Adipose tissue (tissue), 3 donors: ENCODE results near the gene BAX. TPM values are rescaled to one million over a fixed set of nuclear protein-coding genes. Genes with fewer than 3 reads are reported as not detected.

Experiments used
- H3K27ac ChIP-seq: one replicate; pipeline ENCODE4 v1.5.1; 2013; ENCODE audit warnings: low read depth, low read length
- WGBS, 3 donors: extraction: QIAGEN DNeasy Blood & Tissue Kit; methylation state at CpG; one replicate each; pipeline ENCODE4 v1.1.7; 2013; 5-methylcytosine and 5-hydroxymethylcytosine counted together
- polyA plus RNA-seq, 3 donors: library from polyadenylated mRNA; stranded (reverse); fragments of 200-250 nt; gene quantifications; one replicate each; pipeline ENCODE4 v1.2.3, GENCODE V29; 2013
- donor health status: healthy with polysubstance abuse.
- donor health status: Bipolar disorder and iron deficiency.
- donor health status: healthy.

The BAX gene
- polyA plus RNA-seq, 3 donors, result 24.4 to 71.2 (median 39.9) TPM

- WGBS, 3 donors, result 0 to 1% (median 0%) methylated on average over 56 of the region's 56 CpGs
- H3K27ac ChIP-seq, result peak within 1 kb of the TSS; percentile 59
These were observed 38.7 kb downstream of the BAX start, which contains the start of the genes GYS1 and RUVBL2 for GRCh38 chr19:48993175-48994034. Gene GYS1, minus strand, starts transcription at chr19:48993309. Its CDS starts 197 bp downstream, at chr19:48993112. Gene RUVBL2, plus strand, starts transcription at chr19:48993887. Its CDS starts 25 bp downstream, at chr19:48993912.

GRCh38 chr19:48994035-48994386, 39.3 kb downstream of the BAX start:
- H3K27ac ChIP-seq, result no peak overlapping the region
- 1% methylated on average over 13 of the region's 13 CpGs for WGBS, 3 donors

GRCh38 chr19:48997972-48998371, 43.3 kb downstream of the BAX start:
- no peak overlapping the region for H3K27ac ChIP-seq
- WGBS, 3 donors, result 57 to 84% (median 81%) methylated on average over 5 of the region's 5 CpGs

GRCh38 chr19:48999481-49000325, 45.0 kb downstream of the BAX start:
- H3K27ac ChIP-seq, result no peak overlapping the region
- WGBS, 3 donors, result 54 to 62% (median 55%) methylated on average over 16 of the region's 16 CpGs

- 98 to 99% (median 98%) methylated on average over 15 of the region's 15 CpGs for WGBS, 3 donors
These were observed 49.5 kb downstream of the BAX start for GRCh38 chr19:49004133-49004532.

GRCh38 chr19:49004964-49005614, 50.4 kb downstream of the BAX start:
- H3K27ac ChIP-seq, result no peak overlapping the region
- WGBS, 3 donors, result 89 to 96% (median 94%) methylated on average over 7 of the region's 7 CpGs

More at GRCh38 chr19:49004133-49004532, 49.5 kb downstream of the BAX start:
- no peak overlapping the region for H3K27ac ChIP-seq

- no peak overlapping the region for H3K27ac ChIP-seq
- 94 to 97% (median 97%) methylated on average over 22 of the region's 22 CpGs for WGBS, 3 donors
These were observed 52.2 kb downstream of the BAX start for GRCh38 chr19:49006905-49007304.

GRCh38 chr19:49009828-49010227, 55.2 kb downstream of the BAX start:
- no peak overlapping the region for H3K27ac ChIP-seq
- 93 to 97% (median 97%) methylated on average over 18 of the region's 18 CpGs for WGBS, 3 donors

GRCh38 chr19:49010453-49010852, 55.8 kb downstream of the BAX start:
- H3K27ac ChIP-seq, result no peak overlapping the region
- WGBS, 3 donors, result 91 to 96% (median 91%) methylated on average over 15 to 18 of the region's 18 CpGs

- no peak overlapping the region for H3K27ac ChIP-seq
- 86 to 94% (median 89%) methylated on average over 17 of the region's 17 CpGs for WGBS, 3 donors
These were observed 56.5 kb downstream of the BAX start for GRCh38 chr19:49011194-49011593.

Other genes starting within 250 kb of the BAX start
- gene MAMSTR, start 235.2 kb upstream of the BAX start, polyA plus RNA-seq, result 1 to 10 TPM in 2 of 3 donors, under 1 TPM in 1; 0.86 to 2.2 (median 1.3) TPM
- gene RASIP1, start 214.3 kb upstream of the BAX start, polyA plus RNA-seq, result 10 to 100 TPM in 2 of 3 donors, 1 to 10 TPM in 1; 8.9 to 58.3 (median 34.8) TPM
- gene IZUMO1, start 208.0 kb upstream of the BAX start, polyA plus RNA-seq, result 1 to 10 TPM in 1 of 3 donors, under 1 TPM in 2; 0.66 to 1.6 (median 0.68) TPM
- gene FUT1, start 202.2 kb upstream of the BAX start, polyA plus RNA-seq, result 1 to 10 TPM; 2.7 to 4.8 (median 3.5) TPM
- not detected for gene FGF21, start 199.4 kb upstream of the BAX start, polyA plus RNA-seq
- 10 to 100 TPM; 44.9 to 58.9 (median 47.6) TPM for gene BCAT2, start 143.8 kb upstream of the BAX start, polyA plus RNA-seq
- 10 to 100 TPM in 1 of 3 donors, 1 to 10 TPM in 2; 1.9 to 10.7 (median 4.6) TPM for gene HSD17B14, start 118.4 kb upstream of the BAX start, polyA plus RNA-seq
- 100 to 1,000 TPM in 1 of 3 donors, 10 to 100 TPM in 1, 1 to 10 TPM in 1; 7.3 to 127 (median 20.6) TPM for gene PLEKHA4, start 86.3 kb upstream of the BAX start, polyA plus RNA-seq
- gene PPP1R15A, start 82.5 kb upstream of the BAX start, polyA plus RNA-seq, result 100 to 1,000 TPM in 2 of 3 donors, 10 to 100 TPM in 1; 18.7 to 240 (median 197) TPM
- under 1 TPM in 2 of 3 donors, not detected in 1; 0.08 to 0.09 TPM for gene TULP2, start 56.1 kb upstream of the BAX start, polyA plus RNA-seq
- 100 to 1,000 TPM; 117 to 394 (median 178) TPM for gene NUCB1, start 54.6 kb upstream of the BAX start, polyA plus RNA-seq
- under 1 TPM in 1 of 3 donors, not detected in 2; 0.30 TPM for gene DHDH, start 21.2 kb upstream of the BAX start, polyA plus RNA-seq
- over 10,000 TPM in 1 of 3 donors, 1,000 to 10,000 TPM in 2; 1,172 to 18,296 (median 6,752) TPM for gene FTL, start 10.4 kb downstream of the BAX start, polyA plus RNA-seq
- gene GYS1, start 38.4 kb downstream of the BAX start, polyA plus RNA-seq, result 10 to 100 TPM; 20.1 to 73.8 (median 31.2) TPM
- gene RUVBL2, start 39.0 kb downstream of the BAX start, polyA plus RNA-seq, result 10 to 100 TPM; 44.6 to 65.0 (median 50.0) TPM
- gene LHB, start 62.2 kb downstream of the BAX start, polyA plus RNA-seq, result under 1 TPM in 2 of 3 donors, not detected in 1; 0.36 to 0.62 TPM
- gene CGB3, start 69.5 kb downstream of the BAX start, polyA plus RNA-seq, result not detected
- not detected for gene CGB2, start 77.0 kb downstream of the BAX start, polyA plus RNA-seq
- gene CGB1, start 82.0 kb downstream of the BAX start, polyA plus RNA-seq, result not detected
- gene CGB5, start 89.0 kb downstream of the BAX start, polyA plus RNA-seq, result 1 to 10 TPM in 1 of 3 donors, not detected in 2; 1.1 TPM
- gene CGB8, start 94.2 kb downstream of the BAX start, polyA plus RNA-seq, result not detected
- gene CGB7, start 102.9 kb downstream of the BAX start, polyA plus RNA-seq, result 1 to 10 TPM in 1 of 3 donors, under 1 TPM in 1, not detected in 1; 0.12 to 1.0 TPM
- under 1 TPM in 1 of 3 donors, not detected in 2; 0.09 TPM for gene NTF4, start 109.9 kb downstream of the BAX start, polyA plus RNA-seq
- gene KCNA7, start 117.8 kb downstream of the BAX start, polyA plus RNA-seq, result under 1 TPM in 1 of 3 donors, not detected in 2; 0.03 TPM
- gene SNRNP70, start 130.6 kb downstream of the BAX start, polyA plus RNA-seq, result 100 to 1,000 TPM; 170 to 188 (median 186) TPM
- 10 to 100 TPM in 1 of 3 donors, 1 to 10 TPM in 2; 4.3 to 12.9 (median 6.6) TPM for gene LIN7B, start 159.5 kb downstream of the BAX start, polyA plus RNA-seq
- gene C19orf73, start 164.3 kb downstream of the BAX start, polyA plus RNA-seq, result 1 to 10 TPM in 2 of 3 donors, not detected in 1; 1.5 to 5.1 TPM
- gene PPFIA3, start 164.7 kb downstream of the BAX start, polyA plus RNA-seq, result 10 to 100 TPM in 1 of 3 donors, 1 to 10 TPM in 2; 8.5 to 20.1 (median 8.9) TPM
- gene HRC, start 200.5 kb downstream of the BAX start, polyA plus RNA-seq, result 1 to 10 TPM in 2 of 3 donors, under 1 TPM in 1; 0.89 to 2.8 (median 1.3) TPM
- 10 to 100 TPM in 2 of 3 donors, 1 to 10 TPM in 1; 8.5 to 45.9 (median 11.9) TPM for gene TRPM4, start 202.9 kb downstream of the BAX start, polyA plus RNA-seq